ENCODE measurements around the gene EPB41L2. TPM values are rescaled to one million over a fixed set of nuclear protein-coding genes. Genes with fewer than 3 reads are reported as not detected.

Gene EPB41L2
- total RNA-seq, 6 experiments from 2014 or later: 15.3 to 38.5 (median 24.6) TPM

- Histone ChIP-seq H3K27ac (no peak overlapping the region), H3K4me3 (no peak overlapping the region), H3K27me3 (no peaks in the 10 kb centered on the region), H3K4me1 (peaks cover 0 to 54% (median 3%) of the 10 kb centered on the region in 4 donors), H3K9me3 (no peaks in the 10 kb centered on the region), H3K36me3 (peaks cover 0 to 14% (median 6%) of the 10 kb centered on the region in 4 donors)
- 26% methylated on average over 3 of the region's 3 CpGs for WGBS (ENCODE audit: insufficient coverage, low coverage, low lambda C conversion rate, missing lambda C conversion rate)
- TF ChIP-seq POLR2A (IDR thresholded peaks at IDR 0.05): no peak
- peak; percentile 39 to 61 (median 43) for TF ChIP-seq CTCF (IDR thresholded peaks at IDR 0.05)
- no peak for DNase-seq
- intact Hi-C loops (cut with DNase I): no loop called here
- ATAC-seq: peak; percentile 57 to 72 (median 70)
These were observed 219.3 kb downstream of the EPB41L2 start for GRCh38 chr6:130843575-130844320.

GRCh38 chr6:130841128-130841728, 221.8 kb downstream of the EPB41L2 start:
- no peaks in the 10 kb centered on the region for H3K27me3 ChIP-seq
- DNase-seq (no peak), ATAC-seq (peak; percentile 12 to 50 (median 44))
- peaks cover 0 to 61% (median 9%) of the 10 kb centered on the region in 4 donors for H3K4me1 ChIP-seq
- intact Hi-C loops (cut with DNase I): no loop called here
- no peaks in the 10 kb centered on the region for H3K9me3 ChIP-seq
- TF ChIP-seq POLR2A (IDR thresholded peaks at IDR 0.05) (no peak), CTCF (IDR thresholded peaks at IDR 0.05) (no peak)
- peaks cover 0 to 33% (median 8%) of the 10 kb centered on the region in 4 donors for H3K36me3 ChIP-seq
- WGBS (ENCODE audit: insufficient coverage, low coverage, low lambda C conversion rate, missing lambda C conversion rate): 17% methylated on average over 4 of the region's 4 CpGs
- H3K27ac ChIP-seq: peak overlapping the region in 1 of 3 donors; percentile 10
- H3K4me3 ChIP-seq: no peak overlapping the region

GRCh38 chr6:130840050-130840449, 223.0 kb downstream of the EPB41L2 start:
- Histone ChIP-seq H3K9me3 (no peaks in the 10 kb centered on the region), H3K36me3 (peaks cover 0 to 45% (median 16%) of the 10 kb centered on the region in 4 donors), H3K27me3 (no peaks in the 10 kb centered on the region), H3K27ac (peak overlapping the region in 1 of 3 donors; percentile 10), H3K4me1 (peaks cover 0 to 73% (median 13%) of the 10 kb centered on the region in 4 donors), H3K4me3 (no peak overlapping the region)
- ATAC-seq (peak in 1 of 4 donors; percentile 66), DNase-seq (no peak)
- intact Hi-C loops (cut with DNase I): no loop called here
- TF ChIP-seq CTCF (IDR thresholded peaks at IDR 0.05) (no peak), POLR2A (IDR thresholded peaks at IDR 0.05) (no peak)
- 76% methylated on average over 2 of the region's 2 CpGs for WGBS (ENCODE audit: insufficient coverage, low coverage, low lambda C conversion rate, missing lambda C conversion rate)

- peaks cover 0 to 48% (median 16%) of the 10 kb centered on the region in 4 donors for H3K36me3 ChIP-seq
- intact Hi-C loops (cut with DNase I): no loop called here
- TF ChIP-seq POLR2A (IDR thresholded peaks at IDR 0.05) (no peak), CTCF (IDR thresholded peaks at IDR 0.05) (no peak)
- no peak for DNase-seq
- H3K4me1 ChIP-seq: peaks cover 0 to 77% (median 15%) of the 10 kb centered on the region in 4 donors
- no peaks in the 10 kb centered on the region for H3K27me3 ChIP-seq
- H3K4me3 ChIP-seq: no peak overlapping the region
- no peak for ATAC-seq
- H3K27ac ChIP-seq: peak overlapping the region in 1 of 3 donors; percentile 26
- no peaks in the 10 kb centered on the region for H3K9me3 ChIP-seq
- WGBS (ENCODE audit: insufficient coverage, low coverage, low lambda C conversion rate, missing lambda C conversion rate): 65% methylated on average over 2 of the region's 2 CpGs
These were observed 223.7 kb downstream of the EPB41L2 start for GRCh38 chr6:130839379-130839778.
